Psoas muscle (tissue), 8 donors: ENCODE measurements around the gene PCSK4. TPM values are rescaled to one million over a fixed set of nuclear protein-coding genes. Genes with fewer than 3 reads are reported as not detected.

Experiments used
- ATAC-seq, 4 donors: fragments of 200-7000 bp; cut with Tn5 transposase; one replicate each; pipeline ENCODE4 v1.9.1; 2020; ENCODE audit warnings: moderate library complexity in 3 of 4, mild to moderate bottlenecking in 2 of 4
- DNase-seq, 2 donors: peaks; one replicate each; pipeline ENCODE4 v3.0.0-alpha.2; 2020
- H3K27ac ChIP-seq: fragments of 200-600 bp; one replicate; pipeline ENCODE4 v1.8.0; 2022
- H3K27me3 ChIP-seq, 3 donors: fragments of 200-600 bp in 1 of 3; one replicate each; pipeline versions ENCODE4 v1.6.1 to v1.8.0; 2013 to 2022; ENCODE audit warnings: low read length in 2 of 3, mild to moderate bottlenecking in 2 of 3, moderate library complexity in 1 of 3; ENCODE audit not compliant: insufficient read depth in 3 of 3
- H3K36me3 ChIP-seq, 2 donors: fragments of 200-600 bp in 1 of 2; one replicate each; pipeline versions ENCODE4 v1.6.1 to v1.8.0; 2013 to 2022; ENCODE audit warnings: low read depth in 1 of 2, mild to moderate bottlenecking in 1 of 2, moderate library complexity in 1 of 2; ENCODE audit not compliant: insufficient read depth in 1 of 2
- H3K4me1 ChIP-seq: fragments of 200-600 bp; one replicate; pipeline ENCODE4 v1.8.0; 2022
- H3K4me3 ChIP-seq: fragments of 200-600 bp; one replicate; pipeline ENCODE4 v1.8.0; 2022; ENCODE audit warnings: mild to moderate bottlenecking
- H3K9me3 ChIP-seq: fragments of 200-600 bp; one replicate; pipeline ENCODE4 v1.8.0; 2022
- WGBS, 3 donors: extraction: QIAGEN DNeasy Blood & Tissue Kit; methylation state at CpG; one replicate each; pipeline versions ENCODE4 v1.1.6 to v1.1.7; 2013; 5-methylcytosine and 5-hydroxymethylcytosine counted together
- intact Hi-C, 2 donors: fragments of 100-400 bp; cut with DNase I; formaldehyde crosslinking; loops; one replicate each; pipeline versions ENCODE4 v1.11.0 to v1.14.2; 2022
- polyA plus RNA-seq, 3 donors: library from polyadenylated mRNA; stranded (reverse); fragments of 200-250 nt; gene quantifications; one replicate each; pipeline ENCODE4 v1.2.3, GENCODE V29; 2013
- total RNA-seq, 4 donors: library from RNA; stranded (reverse); fragmentation: NEBNext Ultra II Directional in 2 of 4; extraction: Animal tissue kit (Norgen Biotek cat#: 25700) in 2 of 4; gene quantifications; one replicate each; pipeline versions ENCODE4 v1.2.1 to v1.2.4, GENCODE V29; 2021 to 2023
- TF ChIP-seq, protein P1 (sequence below): fragments of 200-600 bp; IDR thresholded peaks from one replicate; pipeline ENCODE4 v1.8.0; 2022; ENCODE audit warnings: antibody characterized with exemption
- donor health status: healthy with polysubstance abuse.
- donor health status: DM: no; HTN: no; CAD: no; lungs with moderate emphysema.
- donor health status: Bipolar disorder and iron deficiency.
- donor health status: healthy.
- donor health status: DM: yes; HTN: yes; CAD: no.
- donor health status: DM: no; HTN: no; CAD: no.
- donor health status: DM: no; HTN: no; CAD: no.
- donor health status: DM: yes; HTN: yes; CAD: no.

The PCSK4 gene
- total and polyA plus RNA-seq, 7 donors: 0.57 to 1.5 (median 0.89) TPM

DNA sequence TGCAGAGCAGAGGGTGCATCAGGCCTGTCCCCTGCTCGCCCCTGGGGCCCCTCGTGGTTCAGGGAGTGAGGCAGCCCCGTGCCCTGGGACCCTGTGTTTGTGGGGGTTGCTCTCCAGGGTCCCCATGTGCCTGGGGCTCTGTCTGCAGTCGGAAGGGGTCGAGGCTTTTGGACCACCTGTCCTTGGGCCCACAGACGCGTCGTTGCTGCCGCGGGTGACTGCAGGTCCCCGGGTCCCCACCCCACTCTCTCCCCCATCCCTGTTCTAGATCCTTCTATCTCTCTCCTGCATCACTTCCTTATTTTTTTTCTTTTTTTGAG is 1.9 kb downstream of the PCSK4 start:
- peaks cover 7% of the 10 kb centered on the region for H3K4me1 ChIP-seq
- H3K27me3 ChIP-seq: no peaks in the 10 kb centered on the region
- H3K9me3 ChIP-seq: no peaks in the 10 kb centered on the region
- WGBS, 3 donors: 85 to 95% (median 88%) methylated on average over 9 to 11 of the region's 11 CpGs
- no peak overlapping the region for H3K4me3 ChIP-seq
- no peak for ATAC-seq
- H3K27ac ChIP-seq: no peak overlapping the region
- intact Hi-C loops: no loop called here
- TF ChIP-seq, protein P1, sequence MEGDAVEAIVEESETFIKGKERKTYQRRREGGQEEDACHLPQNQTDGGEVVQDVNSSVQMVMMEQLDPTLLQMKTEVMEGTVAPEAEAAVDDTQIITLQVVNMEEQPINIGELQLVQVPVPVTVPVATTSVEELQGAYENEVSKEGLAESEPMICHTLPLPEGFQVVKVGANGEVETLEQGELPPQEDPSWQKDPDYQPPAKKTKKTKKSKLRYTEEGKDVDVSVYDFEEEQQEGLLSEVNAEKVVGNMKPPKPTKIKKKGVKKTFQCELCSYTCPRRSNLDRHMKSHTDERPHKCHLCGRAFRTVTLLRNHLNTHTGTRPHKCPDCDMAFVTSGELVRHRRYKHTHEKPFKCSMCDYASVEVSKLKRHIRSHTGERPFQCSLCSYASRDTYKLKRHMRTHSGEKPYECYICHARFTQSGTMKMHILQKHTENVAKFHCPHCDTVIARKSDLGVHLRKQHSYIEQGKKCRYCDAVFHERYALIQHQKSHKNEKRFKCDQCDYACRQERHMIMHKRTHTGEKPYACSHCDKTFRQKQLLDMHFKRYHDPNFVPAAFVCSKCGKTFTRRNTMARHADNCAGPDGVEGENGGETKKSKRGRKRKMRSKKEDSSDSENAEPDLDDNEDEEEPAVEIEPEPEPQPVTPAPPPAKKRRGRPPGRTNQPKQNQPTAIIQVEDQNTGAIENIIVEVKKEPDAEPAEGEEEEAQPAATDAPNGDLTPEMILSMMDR: no peak
- no peak for DNase-seq
- no peaks in the 10 kb centered on the region for H3K36me3 ChIP-seq

DNA sequence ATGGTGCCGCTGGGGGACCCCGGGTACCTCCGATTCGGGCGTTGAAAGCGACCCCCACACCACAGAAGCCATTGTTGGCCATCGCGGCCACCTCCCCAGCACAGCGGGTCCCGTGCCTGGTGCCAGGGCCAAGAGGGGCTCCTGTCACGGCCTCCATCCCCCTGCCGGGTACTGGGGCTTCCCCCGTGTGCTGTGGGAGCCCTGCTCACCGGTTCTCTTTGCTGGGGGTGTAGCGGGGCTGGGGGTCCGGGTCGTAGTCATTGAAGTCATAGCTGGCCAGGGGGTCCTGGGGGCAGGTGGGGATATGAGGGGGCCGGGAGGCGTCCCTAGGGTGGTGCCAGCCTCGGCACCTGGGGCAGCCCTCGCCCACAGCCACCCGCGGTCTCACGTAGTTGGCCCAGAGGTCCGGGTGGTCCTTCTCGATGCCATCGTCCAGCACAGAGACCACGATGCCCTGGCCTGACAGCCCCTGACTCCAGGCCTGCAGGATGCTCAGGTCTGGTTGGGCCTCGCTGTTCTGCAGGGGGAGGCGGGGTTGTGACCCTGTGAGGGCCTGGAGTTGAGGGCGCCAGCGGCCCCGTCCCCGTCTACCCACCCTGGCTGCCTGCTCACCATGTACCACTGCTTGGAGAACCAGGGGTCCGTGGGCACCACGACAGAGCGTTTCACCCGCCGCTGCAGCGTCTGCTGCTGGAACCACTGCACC is 2.4 kb downstream of the PCSK4 start:
- TF ChIP-seq, protein P1: no peak
- H3K36me3 ChIP-seq: no peaks in the 10 kb centered on the region
- WGBS, 3 donors: 88 to 93% (median 89%) methylated on average over 29 to 40 of the region's 40 CpGs
- H3K4me3 ChIP-seq: no peak overlapping the region
- intact Hi-C loops: no loop called here
- H3K27ac ChIP-seq: no peak overlapping the region
- no peaks in the 10 kb centered on the region for H3K27me3 ChIP-seq
- ATAC-seq (no peak), DNase-seq (peak; percentile 11 to 53)
- H3K4me1 ChIP-seq: peaks cover 7% of the 10 kb centered on the region
- H3K9me3 ChIP-seq: no peaks in the 10 kb centered on the region

DNA sequence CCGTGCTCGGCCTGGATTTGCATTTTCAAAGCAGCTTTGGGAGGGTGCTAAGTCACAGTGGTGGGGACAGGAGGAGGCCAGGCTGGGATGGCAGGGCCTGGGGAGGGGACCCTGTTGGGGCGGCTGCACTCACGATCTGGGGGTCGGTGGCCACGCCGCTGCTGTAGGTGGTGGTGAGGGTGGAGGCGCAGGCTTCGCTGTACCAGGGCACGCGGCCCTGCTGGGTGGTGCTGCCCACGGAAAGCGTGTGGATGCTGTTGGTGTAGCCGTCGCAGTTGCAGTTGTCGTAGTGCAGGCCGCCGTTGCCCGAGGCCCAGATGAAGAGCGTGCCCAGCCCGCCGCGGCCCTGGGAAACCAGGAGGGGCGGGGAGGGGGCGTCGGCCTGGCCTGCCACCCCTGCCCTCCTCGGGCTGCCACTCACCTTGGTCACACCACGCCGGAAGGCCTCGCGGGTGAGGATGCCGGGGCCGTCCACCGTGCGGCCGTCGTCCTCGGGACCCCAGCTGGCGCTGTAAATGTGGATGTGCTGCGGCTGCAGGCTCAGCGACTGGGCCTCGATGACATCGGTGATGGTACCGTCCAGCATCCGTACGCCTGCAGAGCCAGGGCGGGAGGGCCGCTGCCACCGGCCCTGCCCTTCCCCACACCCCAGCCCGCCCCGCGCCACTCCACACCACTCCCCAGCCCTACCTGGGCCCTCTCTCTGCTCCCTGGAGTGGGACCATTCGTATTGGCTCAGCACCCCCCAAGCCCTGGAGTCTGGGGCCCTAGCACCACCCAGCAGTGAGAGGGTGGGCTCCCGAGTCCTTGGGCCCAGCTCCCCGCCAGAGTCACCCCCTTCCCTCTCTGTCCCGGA is 3.2 kb downstream of the PCSK4 start:
- intact Hi-C loops: no loop called here
- DNase-seq (peak in 1 of 2 donors; percentile 42), ATAC-seq (no peak)
- no peaks in the 10 kb centered on the region for H3K27me3 ChIP-seq
- TF ChIP-seq, protein P1: no peak
- H3K9me3 ChIP-seq: no peaks in the 10 kb centered on the region
- whole genome bisulfite sequencing, 3 donors: 92% methylated on average over 47 to 56 of the region's 56 CpGs
- no peak overlapping the region for H3K4me3 ChIP-seq
- H3K4me1 ChIP-seq: peaks cover 7% of the 10 kb centered on the region
- H3K27ac ChIP-seq: no peak overlapping the region
- H3K36me3 ChIP-seq: no peaks in the 10 kb centered on the region

DNA sequence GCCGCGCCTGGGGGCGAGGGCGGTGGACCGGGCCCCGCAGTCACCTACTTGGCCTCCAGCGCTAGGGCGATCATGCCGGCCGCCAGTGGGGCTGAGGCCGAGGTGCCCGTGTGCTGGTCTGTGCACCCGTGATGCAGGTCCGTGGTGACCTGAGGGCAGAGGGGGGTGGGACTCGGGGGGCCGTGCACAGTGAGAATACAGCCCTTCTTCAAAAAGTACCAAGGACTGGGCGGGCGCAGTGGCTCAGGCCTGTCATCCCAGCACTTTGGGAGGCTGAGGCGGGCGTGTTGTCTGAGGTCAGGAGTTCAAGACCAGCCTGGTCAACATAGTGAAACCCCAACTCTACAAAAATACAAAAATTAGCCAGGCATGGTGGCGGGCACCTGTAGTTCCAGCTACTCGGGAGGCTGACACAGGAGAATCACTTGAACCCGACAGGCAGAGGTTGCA is 6.1 kb downstream of the PCSK4 start:
- intact Hi-C loops: no loop called here
- no peaks in the 10 kb centered on the region for H3K4me1 ChIP-seq
- no peak overlapping the region for H3K27ac ChIP-seq
- WGBS, 3 donors: 88 to 93% (median 88%) methylated on average over 21 to 23 of the region's 23 CpGs
- no peaks in the 10 kb centered on the region for H3K36me3 ChIP-seq
- DNase-seq (peak in 1 of 2 donors; percentile 23), ATAC-seq (no peak)
- TF ChIP-seq, protein P1: no peak
- no peak overlapping the region for H3K4me3 ChIP-seq
- H3K9me3 ChIP-seq: no peaks in the 10 kb centered on the region
- no peaks in the 10 kb centered on the region for H3K27me3 ChIP-seq
